Fibroblast of skin of left biceps (primary cell): ENCODE results near the gene SNHG17.
"Not testable (repeated sequence)": the region's sequence is repeated elsewhere in the genome, so short reads cannot be mapped to it uniquely, and the experiment has no call there.

Experiments
- DNase-seq, 2 experiments: peaks; one replicate each; pipeline ENCODE4 v3.0.0-alpha.2; 2013; ENCODE audit warnings: low read depth in 2 of 2

The SNHG17 gene

DNA sequence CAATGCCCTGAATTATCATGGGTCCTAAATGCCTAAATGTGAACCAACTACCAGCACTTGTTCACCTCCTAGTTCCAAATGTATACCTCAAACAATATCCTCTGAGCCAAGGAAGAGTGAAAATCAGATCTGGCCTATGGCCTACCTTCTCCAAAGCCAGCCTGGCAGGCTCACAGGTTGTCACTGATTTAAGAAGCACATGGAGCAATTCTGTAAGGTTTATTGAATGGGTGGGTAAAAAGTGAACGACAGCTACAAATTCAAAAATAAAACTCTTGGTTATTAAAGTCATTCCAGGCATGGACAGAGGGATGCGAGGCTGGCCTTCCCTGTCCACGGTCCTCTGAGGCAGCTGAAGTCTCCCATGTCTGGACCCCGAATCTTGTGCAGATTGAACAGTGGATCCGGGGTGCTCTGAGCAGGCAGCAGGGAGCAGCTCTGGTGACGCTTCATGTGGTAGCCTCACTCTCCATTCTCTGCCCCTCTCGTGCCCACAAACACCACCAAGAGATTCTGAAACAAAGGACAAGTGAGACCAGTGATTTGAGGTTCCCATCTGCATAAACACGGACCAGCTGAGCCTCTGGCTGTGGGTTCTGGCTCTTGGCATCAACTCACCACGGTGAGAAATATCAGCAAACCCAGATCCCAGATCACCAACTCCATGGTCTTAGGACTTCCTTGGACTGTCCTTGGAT lies 14.6 kb downstream of the SNHG17 start:
- no peak for DNase-seq

GRCh38 chr20:38418509-38419204 lies 16.5 kb downstream of the SNHG17 start:
- DNase-seq = no peak

- DNase-seq = no peak
Observed at GRCh38 chr20:38414769-38415450, 20.2 kb downstream of the SNHG17 start.

DNA sequence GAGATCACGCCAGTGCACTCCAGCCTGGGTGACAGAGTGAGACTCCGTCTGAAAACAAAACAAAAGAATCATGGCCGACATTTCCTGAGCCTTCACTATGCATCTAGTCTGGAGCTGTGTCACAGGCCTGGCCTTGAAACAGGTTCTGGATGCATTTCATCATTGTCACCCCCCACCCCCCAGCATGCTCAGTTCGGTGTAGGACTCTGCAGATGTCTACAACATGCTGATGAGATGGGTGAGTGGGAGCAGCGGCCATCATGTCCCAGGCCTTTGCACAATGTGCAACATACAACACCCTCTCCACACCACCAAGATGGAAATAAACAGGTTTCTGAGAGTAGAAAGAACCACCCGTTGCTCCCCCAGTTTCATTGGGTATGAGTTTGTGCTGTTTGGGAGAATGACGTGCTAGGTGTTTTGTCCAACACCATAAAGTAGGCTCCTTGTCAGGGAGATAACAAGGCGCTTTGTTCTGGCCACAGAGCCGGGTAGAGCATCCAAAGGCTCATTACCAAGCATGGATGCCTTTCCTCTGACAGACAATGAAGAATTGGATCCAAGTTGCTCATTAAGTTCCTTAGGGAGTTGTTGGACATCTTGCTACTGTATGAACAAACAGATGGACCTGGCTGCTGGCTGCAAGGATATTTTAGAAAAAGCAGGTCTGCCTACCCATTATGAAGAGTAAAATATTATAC lies 22.1 kb downstream of the SNHG17 start:
- no peak for DNase-seq

GRCh38 chr20:38407822-38408221 lies 27.3 kb downstream of the SNHG17 start:
- not testable (repeated sequence) for DNase-seq

DNA sequence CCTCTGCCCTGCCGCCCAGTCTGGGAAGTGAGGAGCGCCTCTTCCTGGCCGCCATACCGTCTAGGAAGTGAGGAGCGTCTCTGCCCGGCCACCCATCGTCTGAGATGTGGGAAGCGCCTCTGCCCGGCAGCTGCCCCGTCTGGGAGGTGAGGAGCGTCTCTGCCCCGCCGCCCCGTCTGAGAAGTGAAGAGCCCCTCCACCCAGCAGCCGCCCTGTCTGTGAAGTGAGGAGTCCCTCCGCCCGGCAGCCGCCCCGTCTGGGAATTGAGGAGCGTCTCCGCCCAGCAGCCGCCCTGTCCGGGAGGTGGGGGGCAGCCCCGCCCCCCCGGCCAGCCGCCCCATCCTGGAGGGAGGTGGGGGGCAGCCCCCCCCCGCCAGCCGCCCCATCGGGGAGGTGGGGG lies 27.8 kb downstream of the SNHG17 start:
- no peak for DNase-seq

DNA sequence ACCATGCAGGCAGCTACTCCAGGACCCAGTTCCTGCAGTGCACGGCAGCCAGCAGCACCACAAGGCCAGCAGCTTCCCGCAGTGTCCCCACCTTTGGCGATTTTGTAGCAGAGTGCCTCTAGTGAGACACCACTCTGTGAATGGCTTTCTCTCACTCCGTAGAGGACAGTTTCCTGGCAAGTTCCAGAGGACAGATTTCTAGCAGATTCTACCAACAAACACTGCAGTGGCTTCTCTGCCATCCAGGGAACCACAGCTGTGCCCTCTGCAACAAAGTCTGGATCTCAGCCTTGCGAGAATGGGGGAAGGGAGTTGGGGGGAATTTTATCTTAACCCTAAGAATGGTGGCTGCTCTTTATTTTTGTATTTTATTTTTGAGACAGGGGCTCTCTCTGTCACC lies 28.7 kb downstream of the SNHG17 start:
- no peak for DNase-seq

DNA sequence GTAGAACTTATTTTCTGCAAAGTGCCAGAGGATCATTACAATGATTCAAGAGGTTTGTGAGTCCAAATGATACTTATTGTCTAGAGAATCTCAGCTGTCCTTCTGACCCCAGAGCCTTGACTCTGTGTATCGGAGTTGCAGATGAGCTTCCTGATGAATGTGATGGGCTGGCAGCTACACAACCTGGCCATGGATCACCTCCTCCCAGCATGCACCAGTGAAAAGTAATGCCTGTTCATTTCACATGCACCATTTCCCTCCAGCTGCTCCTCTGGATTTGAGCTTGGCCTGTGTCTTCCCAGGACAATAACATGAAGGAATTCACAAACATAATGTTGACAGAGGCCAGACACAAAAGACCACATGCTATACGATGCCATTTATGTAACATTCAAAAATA lies 30.0 kb downstream of the SNHG17 start:
- no peak for DNase-seq

DNA sequence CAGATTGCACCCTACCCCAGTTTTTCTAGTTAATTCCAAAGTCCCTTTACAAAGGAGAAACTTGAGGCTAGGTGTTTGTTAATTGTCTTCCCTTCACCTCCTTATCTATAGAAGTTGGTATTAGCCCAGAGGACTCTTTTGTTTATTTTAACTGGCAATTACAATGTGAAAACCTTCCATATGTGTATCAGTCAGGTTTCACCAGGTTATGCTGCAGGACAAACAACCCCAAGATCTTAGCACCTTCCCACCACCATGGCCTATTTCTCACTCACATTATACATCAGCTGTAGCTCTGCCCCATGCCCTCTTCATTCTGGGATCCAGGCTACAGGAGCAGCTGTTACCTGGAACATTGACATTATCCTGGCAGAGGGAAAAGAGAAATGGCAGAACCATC lies 31.1 kb downstream of the SNHG17 start:
- DNase-seq = no peak

DNA sequence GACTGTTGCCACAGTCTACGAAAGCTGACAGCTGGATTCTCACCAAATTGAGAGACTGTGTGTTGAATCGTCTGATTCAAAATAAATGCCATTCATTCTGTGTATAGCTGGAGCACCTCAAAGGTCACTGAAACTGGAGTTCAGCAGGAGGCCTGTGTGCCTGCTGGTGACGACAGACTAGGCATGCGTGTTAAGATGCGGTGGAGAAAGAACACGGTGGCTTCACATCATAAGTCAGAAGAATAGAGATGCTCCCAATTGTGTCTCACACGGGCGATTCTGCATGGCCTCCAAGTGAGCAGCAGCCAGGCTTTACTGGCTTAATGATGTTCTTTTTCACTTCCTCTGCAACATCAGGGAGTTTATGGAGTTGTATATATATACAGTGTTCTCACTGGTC lies 32.3 kb downstream of the SNHG17 start:
- DNase-seq = no peak

DNA sequence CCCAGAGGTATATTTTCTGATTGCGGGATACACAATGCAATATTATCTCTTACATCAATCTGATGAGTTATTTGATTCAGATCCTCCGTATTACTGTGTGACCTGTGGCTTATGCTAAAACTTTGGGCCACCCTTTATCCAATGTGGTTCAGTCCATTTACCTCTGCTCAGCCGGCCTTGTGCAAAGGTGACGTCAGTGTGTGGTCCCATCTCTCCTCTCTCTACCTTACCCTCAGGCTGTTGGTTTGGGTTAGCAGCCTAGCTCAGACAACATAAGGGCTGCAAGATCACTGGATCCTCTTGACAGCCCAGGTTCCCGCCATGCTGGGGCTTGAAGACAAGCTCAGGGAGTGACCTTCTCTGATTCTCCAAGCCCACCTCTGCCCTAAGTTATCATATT lies 33.0 kb downstream of the SNHG17 start:
- DNase-seq = no peak

- not testable (repeated sequence) for DNase-seq
Observed at GRCh38 chr20:38395751-38396395, 39.3 kb downstream of the SNHG17 start.

GRCh38 chr20:38395165-38395564 lies 40.0 kb downstream of the SNHG17 start:
- no peak for DNase-seq

- no peak for DNase-seq
Observed at GRCh38 chr20:38393259-38393658, 41.9 kb downstream of the SNHG17 start.

DNA sequence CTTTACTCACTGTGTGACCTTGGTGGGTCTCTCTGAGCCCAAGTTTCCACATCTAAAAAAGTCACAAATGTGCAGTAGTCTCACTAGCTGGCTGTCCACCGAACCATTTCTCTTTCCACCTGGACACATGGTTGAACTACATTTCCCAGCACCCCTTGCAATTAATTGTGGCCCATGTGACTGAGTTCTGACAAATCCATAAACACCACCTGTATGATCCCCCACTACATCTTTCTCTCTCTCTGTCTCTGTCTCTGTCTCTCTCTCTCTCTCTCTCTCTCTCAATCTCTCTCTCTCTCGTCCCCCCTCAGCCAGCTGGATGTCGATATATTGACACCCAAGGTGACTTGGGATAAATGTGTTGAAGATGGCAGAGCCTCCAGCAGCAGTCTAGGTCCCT lies 42.8 kb downstream of the SNHG17 start:
- no peak for DNase-seq

- no peak for DNase-seq
Observed at GRCh38 chr20:38387953-38388352, 47.2 kb downstream of the SNHG17 start.

- DNase-seq = no peak
Observed at GRCh38 chr20:38386851-38387250, 48.3 kb downstream of the SNHG17 start.

DNA sequence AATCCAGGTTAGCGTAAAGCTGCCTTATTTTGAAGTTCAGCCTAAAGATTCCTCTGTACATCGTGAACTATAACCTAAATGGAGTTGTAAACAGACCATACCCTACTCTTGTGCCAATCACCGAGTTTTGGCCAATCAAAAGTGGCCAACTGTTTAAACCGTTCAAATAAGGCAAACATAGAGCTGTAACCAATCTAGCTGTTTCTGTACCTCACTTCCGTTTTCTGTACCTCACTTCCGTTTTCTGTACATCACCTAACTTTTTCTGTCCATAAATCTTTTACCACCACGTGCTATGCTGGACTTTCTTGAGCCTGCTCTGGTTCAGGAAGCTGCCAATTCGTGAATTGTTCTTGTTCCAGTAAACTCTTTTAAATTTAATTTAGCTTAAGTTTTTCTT lies 49.1 kb downstream of the SNHG17 start:
- no peak for DNase-seq

DNA sequence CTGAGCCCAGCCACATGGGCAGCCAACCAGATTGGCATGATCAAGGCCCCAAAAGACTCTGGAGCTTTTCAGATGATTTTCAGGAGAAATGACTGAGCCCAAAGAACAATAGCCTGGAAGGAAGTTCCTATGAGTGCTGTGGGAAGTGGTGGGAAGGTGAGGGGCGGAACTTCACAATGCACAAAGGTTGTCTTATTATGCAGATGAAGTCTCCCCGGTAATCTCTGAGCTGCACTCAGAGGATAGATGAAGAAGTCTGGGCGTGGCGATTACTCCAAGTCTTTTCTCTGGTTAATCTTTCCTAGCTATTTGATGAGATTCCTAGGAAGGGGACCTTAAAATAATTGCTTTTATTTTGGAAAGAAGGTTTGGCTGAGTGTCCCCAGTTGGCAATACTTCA lies 52.0 kb downstream of the SNHG17 start:
- no peak for DNase-seq

DNA sequence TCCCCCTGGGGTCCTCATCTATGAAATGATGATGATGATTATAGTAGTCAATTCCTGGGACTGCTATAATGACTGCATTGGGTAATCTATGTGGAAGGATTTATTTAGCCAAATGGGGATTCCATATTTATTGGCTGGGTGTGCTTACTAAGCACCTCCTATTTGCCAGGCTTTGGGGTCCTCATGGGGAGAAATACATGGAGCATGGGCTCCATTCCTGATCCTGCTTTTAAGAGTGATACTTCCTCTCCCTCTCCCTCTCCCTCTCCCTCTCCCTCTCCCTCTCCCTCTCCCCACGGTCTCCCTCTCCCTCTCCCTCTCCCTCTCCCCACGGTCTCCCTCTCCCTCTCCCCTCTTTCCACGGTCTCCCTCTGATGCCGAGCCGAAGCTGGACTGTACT lies 57.3 kb downstream of the SNHG17 start:
- DNase-seq = not testable (repeated sequence)

- no peak for DNase-seq
Observed at GRCh38 chr20:38377039-38377685, 58.0 kb downstream of the SNHG17 start.
